ENCODE measurements around the gene MYCBP2. TPM values are rescaled to one million over a fixed set of nuclear protein-coding genes. Genes with fewer than 3 reads are reported as not detected.
"Not testable (repeated sequence)": the region's sequence is repeated elsewhere in the genome, so short reads cannot be mapped to it uniquely, and the experiment has no call there.

MYCBP2 gene
- total RNA-seq, 5 donors from 2014 or later (not counting 1 experiment from before 2014, with no cell fraction given): 153 to 214 (median 176) TPM

DNA sequence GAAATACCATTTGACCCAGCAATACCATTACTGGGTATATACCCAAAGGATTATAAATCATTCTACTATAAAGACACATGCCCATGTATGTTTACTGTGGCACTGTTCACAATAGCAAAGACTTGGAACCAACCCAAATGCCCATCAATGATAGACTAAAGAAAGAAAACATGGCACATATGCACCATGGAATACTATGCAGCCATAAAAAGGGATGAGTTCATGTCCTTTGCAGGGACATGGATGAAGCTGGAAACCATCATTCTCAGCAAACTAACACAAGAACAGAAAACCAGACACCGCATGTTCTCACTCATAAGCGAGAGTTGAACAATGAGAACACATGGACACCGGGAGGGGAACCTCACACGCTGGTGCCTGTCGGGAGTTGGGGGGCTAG lies 317.2 kb downstream of the MYCBP2 start:
- H3K4me3 ChIP-seq (ENCODE audit: control insufficient read depth in 1 of 2, extremely low read depth in 1 of 2, low read length in 1 of 2); ATAC-seq (replicated peaks in 1 of 4); H3K9me3 Mint-ChIP-seq; POLR2A ChIA-PET; H3K9me3 ChIP-seq; H3K4me1 ChIP-seq (ENCODE audit: control insufficient read depth in 1 of 2, extremely low read depth in 1 of 2, insufficient read depth in 2 of 2, low read length in 2 of 2); H3K27ac ChIP-seq (ENCODE audit: low read length); H3K27me3 Mint-ChIP-seq; DNase-seq; H3K27me3 ChIP-seq (replicated peaks in 1 of 2; ENCODE audit: control insufficient read depth in 2 of 2, extremely low read depth in 1 of 2, insufficient read depth in 2 of 2, low read length in 1 of 2): not testable (repeated sequence)
- Mint-ChIP-seq H3K4me3 (peak overlapping the region in 1 of 3 donors; percentile 34), H3K27ac (peak overlapping the region in 1 of 2 donors; percentile 44), H3K36me3 (peaks cover 48% of the 10 kb centered on the region), H3K4me1 (peaks cover 39 to 56% (median 52%) of the 10 kb centered on the region in 3 donors)
- WGBS (ENCODE audit: insufficient coverage): 40% methylated on average over 1 of the region's 5 CpGs
- CTCF ChIA-PET: interaction anchor here in 1 of 2 donors (1.6 kb wide), 1 partner anchor 8 kb away, joined by 3 read pairs; no protein-coding TSS in a partner anchor
- peaks cover 13 to 69% of the 10 kb centered on the region in 2 donors for H3K36me3 ChIP-seq (ENCODE audit: control insufficient read depth in 2 of 2, extremely low read depth in 1 of 2, insufficient read depth in 1 of 2, low read length in 1 of 2)

DNA sequence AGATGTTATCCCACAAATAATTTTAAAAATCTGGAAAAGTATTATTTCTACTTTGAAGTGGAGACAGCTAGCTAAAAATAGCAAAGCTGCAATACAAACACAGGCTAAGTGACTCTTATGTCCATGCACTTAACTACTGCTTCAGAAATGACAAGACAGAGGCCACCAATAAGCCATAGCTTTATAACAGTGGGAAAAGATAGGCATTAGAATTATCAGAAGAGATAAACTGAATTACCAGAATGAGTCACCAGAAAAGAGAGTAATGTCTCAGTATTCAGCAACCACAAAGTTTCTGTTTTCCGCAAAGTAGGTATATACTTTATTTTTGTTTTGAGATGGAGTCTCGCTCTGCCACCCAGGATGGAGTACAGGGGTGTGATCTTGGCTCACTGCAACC lies 317.9 kb downstream of the MYCBP2 start:
- POLR2A ChIA-PET: interaction anchor here in 1 of 2 donors (0.6 kb wide), 1 partner anchor 16 kb away, joined by 3 read pairs; no protein-coding TSS in a partner anchor
- H3K4me3 ChIP-seq (ENCODE audit: control insufficient read depth in 1 of 2, extremely low read depth in 1 of 2, low read length in 1 of 2): no peak overlapping the region
- Mint-ChIP-seq H3K27ac (peak overlapping the region; percentile 43 to 64), H3K9me3 (no peaks in the 10 kb centered on the region), H3K36me3 (peaks cover 46% of the 10 kb centered on the region), H3K4me1 (peaks cover 31 to 56% (median 50%) of the 10 kb centered on the region in 3 donors), H3K27me3 (no peaks in the 10 kb centered on the region), H3K4me3 (no peak overlapping the region)
- H3K4me1 ChIP-seq (ENCODE audit: control insufficient read depth in 1 of 2, extremely low read depth in 1 of 2, insufficient read depth in 2 of 2, low read length in 2 of 2): peaks cover 0 to 4% of the 10 kb centered on the region in 2 experiments
- H3K27ac ChIP-seq (ENCODE audit: low read length): no peak overlapping the region
- ATAC-seq (replicated peaks in 1 of 4) (peak in 3 of 4 experiments; percentile 16 to 33 (median 20)), DNase-seq (no peak)
- WGBS (ENCODE audit: insufficient coverage): no CpG with 5 or more reads among the region's 2 CpGs
- H3K36me3 ChIP-seq (ENCODE audit: control insufficient read depth in 2 of 2, extremely low read depth in 1 of 2, insufficient read depth in 1 of 2, low read length in 1 of 2): peaks cover 13 to 62% of the 10 kb centered on the region in 2 donors
- H3K27me3 ChIP-seq (replicated peaks in 1 of 2; ENCODE audit: control insufficient read depth in 2 of 2, extremely low read depth in 1 of 2, insufficient read depth in 2 of 2, low read length in 1 of 2): no peaks in the 10 kb centered on the region
- CTCF ChIA-PET: no interaction called here
- no peaks in the 10 kb centered on the region for H3K9me3 ChIP-seq

DNA sequence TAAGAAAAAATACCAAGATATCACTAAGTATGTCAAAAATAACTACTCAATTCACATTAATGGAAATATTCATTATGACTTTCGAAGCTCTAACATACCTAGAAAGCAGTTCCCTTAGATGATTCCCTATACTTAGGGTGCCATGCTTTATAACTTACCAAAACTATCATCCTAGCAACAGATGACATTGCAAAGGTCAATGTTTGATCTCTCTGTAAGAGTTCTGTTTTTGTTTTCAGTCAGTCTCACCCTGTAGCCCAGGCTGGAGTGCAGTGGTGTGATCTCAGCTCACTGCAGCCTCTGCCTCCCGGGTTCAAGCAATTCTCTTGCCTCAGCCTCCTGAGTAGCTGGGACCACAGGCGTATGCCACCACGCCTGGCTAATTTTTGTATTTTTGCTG lies 318.6 kb downstream of the MYCBP2 start:
- H3K4me3 Mint-ChIP-seq; H3K4me1 ChIP-seq (ENCODE audit: control insufficient read depth in 1 of 2, extremely low read depth in 1 of 2, insufficient read depth in 2 of 2, low read length in 2 of 2); H3K9me3 ChIP-seq; H3K27ac ChIP-seq (ENCODE audit: low read length); H3K9me3 Mint-ChIP-seq; H3K27me3 ChIP-seq (replicated peaks in 1 of 2; ENCODE audit: control insufficient read depth in 2 of 2, extremely low read depth in 1 of 2, insufficient read depth in 2 of 2, low read length in 1 of 2); H3K27me3 Mint-ChIP-seq; CTCF ChIA-PET; H3K4me3 ChIP-seq (ENCODE audit: control insufficient read depth in 1 of 2, extremely low read depth in 1 of 2, low read length in 1 of 2); DNase-seq: not testable (repeated sequence)
- Mint-ChIP-seq H3K4me1 (peaks cover 25 to 50% (median 43%) of the 10 kb centered on the region in 3 donors), H3K36me3 (peaks cover 39% of the 10 kb centered on the region), H3K27ac (peak overlapping the region in 1 of 2 donors; percentile 64)
- POLR2A ChIA-PET: interaction anchor here in 1 of 2 donors (0.6 kb wide), 2 partner anchors 17 to 18 kb away, joined by 3 read pairs; no protein-coding TSS in a partner anchor
- ATAC-seq (replicated peaks in 1 of 4): peak in 1 of 4 experiments; percentile 31
- H3K36me3 ChIP-seq (ENCODE audit: control insufficient read depth in 2 of 2, extremely low read depth in 1 of 2, insufficient read depth in 1 of 2, low read length in 1 of 2): peaks cover 13 to 55% of the 10 kb centered on the region in 2 donors
- 86% methylated on average over 1 of the region's 4 CpGs for WGBS (ENCODE audit: insufficient coverage)

DNA sequence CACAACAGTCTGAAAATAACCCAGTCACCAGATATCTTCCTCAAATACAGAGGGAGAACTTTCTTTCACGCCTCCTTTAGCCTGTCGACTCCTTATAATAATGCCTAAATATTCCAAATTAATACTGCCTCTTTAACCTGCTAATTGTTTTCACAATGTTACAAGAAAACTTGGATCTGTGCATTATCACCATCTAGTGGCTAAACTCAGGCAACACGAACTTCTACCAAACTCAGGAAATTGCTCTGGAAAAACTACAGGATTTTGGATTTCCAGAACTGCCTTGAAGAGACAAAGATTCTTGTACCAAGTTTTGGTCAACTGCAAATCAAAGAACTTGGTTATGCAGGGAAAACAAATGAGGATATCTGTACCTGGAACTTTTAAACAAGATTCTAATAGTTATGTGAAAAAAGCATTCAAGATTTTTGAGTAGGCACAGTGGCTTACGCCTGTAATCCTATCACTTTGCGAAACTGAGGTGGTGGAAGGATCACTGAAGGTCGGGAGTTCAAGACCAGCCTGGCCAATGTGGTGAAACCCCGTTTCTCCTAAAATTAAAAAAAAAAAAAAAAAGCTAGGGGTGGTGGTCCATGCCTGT lies 324.2 kb downstream of the MYCBP2 start:
- H3K27ac ChIP-seq (ENCODE audit: low read length): no peak overlapping the region
- DNase-seq: peak in 1 of 35 experiments; percentile 47
- H3K36me3 ChIP-seq (ENCODE audit: control insufficient read depth in 2 of 2, extremely low read depth in 1 of 2, insufficient read depth in 1 of 2, low read length in 1 of 2): peaks cover 8 to 30% of the 10 kb centered on the region in 2 donors
- H3K27ac Mint-ChIP-seq: peak overlapping the region; percentile 16 to 82
- H3K27me3 ChIP-seq (replicated peaks in 1 of 2; ENCODE audit: control insufficient read depth in 2 of 2, extremely low read depth in 1 of 2, insufficient read depth in 2 of 2, low read length in 1 of 2): no peaks in the 10 kb centered on the region
- 29% methylated on average over 1 of the region's 7 CpGs for WGBS (ENCODE audit: insufficient coverage)
- no peaks in the 10 kb centered on the region for H3K4me1 ChIP-seq (ENCODE audit: control insufficient read depth in 1 of 2, extremely low read depth in 1 of 2, insufficient read depth in 2 of 2, low read length in 2 of 2)
- ATAC-seq (replicated peaks in 1 of 4): no peak
- H3K4me1 Mint-ChIP-seq: peaks cover 33 to 52% (median 46%) of the 10 kb centered on the region in 3 donors
- no peaks in the 10 kb centered on the region for H3K9me3 ChIP-seq
- ChIA-PET POLR2A (interaction anchor here (0.6 to 1.3 kb wide), 5 partner anchors 10 to 74 kb away, joined by 3 to 6 read pairs (median 4); no protein-coding TSS in a partner anchor), CTCF (interaction anchor here (0.5 to 2.8 kb wide), 21 partner anchors 8 to 1518 kb away, joined by 3 to 23 read pairs (median 3); partner anchors contain the start of genes CLN5 (in 1 of the 2) and FBXL3 (in 1 of the 2))
- no peaks in the 10 kb centered on the region for H3K9me3 Mint-ChIP-seq
- H3K4me3 ChIP-seq (ENCODE audit: control insufficient read depth in 1 of 2, extremely low read depth in 1 of 2, low read length in 1 of 2): no peak overlapping the region
- H3K36me3 Mint-ChIP-seq: peaks cover 39% of the 10 kb centered on the region
- peak overlapping the region in 1 of 3 donors; percentile 22 for H3K4me3 Mint-ChIP-seq
- no peaks in the 10 kb centered on the region for H3K27me3 Mint-ChIP-seq

DNA sequence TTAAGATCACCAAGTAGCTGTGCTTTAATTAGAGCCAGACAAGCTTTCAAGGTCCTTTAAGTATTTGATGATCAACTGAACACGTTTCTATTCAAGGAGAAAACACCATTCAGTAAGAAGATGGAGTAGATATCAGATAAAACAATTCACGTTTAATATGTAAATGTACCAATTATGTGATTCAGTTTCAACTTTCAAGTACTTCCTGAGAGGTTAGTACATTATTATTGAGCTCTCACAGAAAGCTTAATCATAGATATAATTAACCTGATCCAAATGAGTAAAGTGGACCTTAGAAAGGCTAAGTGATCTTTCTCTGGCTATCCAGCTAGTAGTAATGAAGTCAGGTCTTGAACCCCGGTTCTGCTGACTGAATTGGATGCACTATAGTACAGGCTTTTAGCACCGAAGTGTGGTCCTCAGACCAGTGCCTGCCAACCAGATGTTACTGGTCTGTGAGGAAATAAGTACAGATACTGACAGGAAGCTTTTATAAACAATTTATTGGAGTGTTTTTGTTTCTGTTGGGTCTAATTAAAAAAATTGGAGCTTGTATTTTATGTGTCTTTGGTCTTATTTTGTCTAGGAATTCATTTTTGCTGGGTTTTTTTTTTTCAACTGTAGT lies 324.8 kb downstream of the MYCBP2 start:
- DNase-seq (no peak), ATAC-seq (replicated peaks in 1 of 4) (peak in 2 of 4 experiments; percentile 24 to 31)
- Mint-ChIP-seq H3K4me3 (peak overlapping the region in 1 of 3 donors; percentile 22), H3K4me1 (peaks cover 27 to 48% (median 43%) of the 10 kb centered on the region in 3 donors), H3K27ac (peak overlapping the region; percentile 69 to 82), H3K27me3 (no peaks in the 10 kb centered on the region), H3K9me3 (no peaks in the 10 kb centered on the region), H3K36me3 (peaks cover 34% of the 10 kb centered on the region)
- Histone ChIP-seq H3K36me3 (ENCODE audit: control insufficient read depth in 2 of 2, extremely low read depth in 1 of 2, insufficient read depth in 1 of 2, low read length in 1 of 2) (peaks cover 8 to 25% of the 10 kb centered on the region in 2 donors), H3K4me3 (ENCODE audit: control insufficient read depth in 1 of 2, extremely low read depth in 1 of 2, low read length in 1 of 2) (no peak overlapping the region), H3K27ac (ENCODE audit: low read length) (no peak overlapping the region), H3K27me3 (replicated peaks in 1 of 2; ENCODE audit: control insufficient read depth in 2 of 2, extremely low read depth in 1 of 2, insufficient read depth in 2 of 2, low read length in 1 of 2) (no peaks in the 10 kb centered on the region), H3K9me3 (no peaks in the 10 kb centered on the region), H3K4me1 (ENCODE audit: control insufficient read depth in 1 of 2, extremely low read depth in 1 of 2, insufficient read depth in 2 of 2, low read length in 2 of 2) (no peaks in the 10 kb centered on the region)
- WGBS (ENCODE audit: insufficient coverage): 100% methylated on average over 1 of the region's 4 CpGs
- ChIA-PET CTCF (interaction anchor here (0.6 to 2.8 kb wide), 13 partner anchors 8 to 1106 kb away, joined by 3 to 23 read pairs (median 4); partner anchors contain the start of genes CLN5 (in 1 of the 2) and FBXL3 (in 1 of the 2)), POLR2A (interaction anchor here (0.5 to 1.3 kb wide), 6 partner anchors 9 to 74 kb away, joined by 3 to 5 read pairs (median 4); partner anchors contain the start of gene CLN5 (in 1 of the 2))

DNA sequence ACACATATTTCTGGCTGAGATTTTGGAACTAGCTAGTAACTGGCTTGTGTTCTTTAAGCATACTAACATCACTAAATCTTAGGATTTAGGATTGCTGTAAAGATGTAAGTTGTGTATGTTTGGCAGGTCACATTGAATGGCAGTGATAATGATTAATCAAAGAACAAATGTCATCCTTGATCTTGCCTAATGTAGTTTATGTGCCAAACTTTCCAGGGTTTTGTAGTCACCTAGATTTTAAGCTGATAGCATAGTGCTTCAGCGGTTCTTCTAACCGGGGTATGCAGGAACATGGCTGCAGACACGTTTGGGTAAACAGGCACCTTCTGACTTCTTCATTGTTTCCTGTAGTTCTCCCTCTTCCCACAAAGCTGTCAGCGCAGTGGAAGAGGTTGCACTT lies 325.4 kb downstream of the MYCBP2 start:
- no peak overlapping the region for H3K4me3 Mint-ChIP-seq
- ATAC-seq (replicated peaks in 1 of 4) (peak in 1 of 4 experiments; percentile 17), DNase-seq (no peak)
- H3K27me3 Mint-ChIP-seq: no peaks in the 10 kb centered on the region
- no peak overlapping the region for H3K4me3 ChIP-seq (ENCODE audit: control insufficient read depth in 1 of 2, extremely low read depth in 1 of 2, low read length in 1 of 2)
- peaks cover 26 to 48% (median 43%) of the 10 kb centered on the region in 3 donors for H3K4me1 Mint-ChIP-seq
- H3K27me3 ChIP-seq (replicated peaks in 1 of 2; ENCODE audit: control insufficient read depth in 2 of 2, extremely low read depth in 1 of 2, insufficient read depth in 2 of 2, low read length in 1 of 2): no peaks in the 10 kb centered on the region
- peaks cover 37% of the 10 kb centered on the region for H3K36me3 Mint-ChIP-seq
- H3K9me3 ChIP-seq: no peaks in the 10 kb centered on the region
- POLR2A ChIA-PET: interaction anchor here (0.5 to 1.3 kb wide), 4 partner anchors 9 to 24 kb away, joined by 3 to 5 read pairs (median 4); partner anchors contain the start of gene CLN5 (in 1 of the 2)
- peak overlapping the region; percentile 69 to 82 for H3K27ac Mint-ChIP-seq
- CTCF ChIA-PET: interaction anchor here (1.1 to 2.8 kb wide), 7 partner anchors 10 to 117 kb away, joined by 3 to 23 read pairs (median 6); partner anchors contain the start of genes CLN5 (in 1 of the 2) and FBXL3 (in 1 of the 2)
- no peaks in the 10 kb centered on the region for H3K4me1 ChIP-seq (ENCODE audit: control insufficient read depth in 1 of 2, extremely low read depth in 1 of 2, insufficient read depth in 2 of 2, low read length in 2 of 2)
- WGBS (ENCODE audit: insufficient coverage): 65% methylated on average over 3 of the region's 4 CpGs
- H3K9me3 Mint-ChIP-seq: no peaks in the 10 kb centered on the region
- no peak overlapping the region for H3K27ac ChIP-seq (ENCODE audit: low read length)
- peaks cover 8 to 21% of the 10 kb centered on the region in 2 donors for H3K36me3 ChIP-seq (ENCODE audit: control insufficient read depth in 2 of 2, extremely low read depth in 1 of 2, insufficient read depth in 1 of 2, low read length in 1 of 2)
